Measurements from ENCODE around the gene HDLBP. TPM values are rescaled to one million over a fixed set of nuclear protein-coding genes. Genes with fewer than 3 reads are reported as not detected.

Gene HDLBP
- total RNA-seq, 1 experiment from 2014 or later = 510 TPM

GRCh38 chr2:241334813-241335212 lies 19.3 kb upstream of the HDLBP start:
- H3K36me3 ChIP-seq (ENCODE audit: insufficient read depth, low read length, poor library complexity, severe bottlenecking) = peaks cover 54% of the 10 kb centered on the region
- no peak overlapping the region for H3K27ac ChIP-seq (ENCODE audit: low read depth, low read length, poor library complexity, severe bottlenecking)
- intact Hi-C loops (cut with micrococcal nuclease; ENCODE audit: unreplicated experiment) = no loop called here
- BruUV-seq (replicated peaks) = no TSS peak
- ChIA-PET POLR2A (ENCODE audit: low non-redundant PET) (no interaction called here), CTCF (no interaction called here)
- H3K4me3 ChIP-seq (ENCODE audit: low read depth, low read length, poor library complexity, severe bottlenecking) = no peak overlapping the region
- no peak for DNase-seq (ENCODE audit: low spot score)
- H3K27me3 ChIP-seq (replicated peaks; ENCODE audit: insufficient read depth, low read depth, low read length, poor library complexity) = no peaks in the 10 kb centered on the region
- no peaks in the 10 kb centered on the region for H3K4me1 ChIP-seq (ENCODE audit: insufficient read depth, low read length, poor library complexity, severe bottlenecking)
- no peaks in the 10 kb centered on the region for H3K9me3 ChIP-seq (ENCODE audit: low read depth, low read length, poor library complexity, severe bottlenecking)
- TF ChIP-seq EZH2 (IDR thresholded peaks at IDR 0.05; ENCODE audit: borderline replicate concordance, low read depth, low read length, poor library complexity, severe bottlenecking) = no peak
- no peak for TF ChIP-seq CTCF (conservative IDR thresholded peaks at IDR 0.05; ENCODE audit: low read depth, low read length)

DNA sequence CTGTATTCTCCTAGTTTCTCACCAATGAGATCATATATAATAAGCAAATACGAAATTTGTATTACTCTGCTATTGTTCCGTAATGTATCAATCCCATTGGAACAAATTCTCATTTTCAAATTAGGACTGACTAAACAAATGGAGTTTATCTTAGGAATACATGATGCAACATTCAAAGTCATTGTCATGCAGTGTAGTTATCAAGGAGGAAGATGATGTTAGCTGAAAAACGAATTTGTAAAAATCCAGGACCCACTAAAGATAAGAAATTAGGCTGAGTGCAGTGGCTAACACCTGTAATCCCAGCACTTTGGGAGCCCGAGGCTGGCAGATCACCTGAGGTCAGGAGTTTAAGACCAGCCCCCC lies 15.1 kb upstream of the HDLBP start:
- no peaks in the 10 kb centered on the region for H3K27me3 ChIP-seq (replicated peaks; ENCODE audit: insufficient read depth, low read depth, low read length, poor library complexity)
- H3K4me1 ChIP-seq (ENCODE audit: insufficient read depth, low read length, poor library complexity, severe bottlenecking) = no peaks in the 10 kb centered on the region
- intact Hi-C loops (cut with micrococcal nuclease; ENCODE audit: unreplicated experiment) = no loop called here
- no peak overlapping the region for H3K27ac ChIP-seq (ENCODE audit: low read depth, low read length, poor library complexity, severe bottlenecking)
- ChIA-PET CTCF (no interaction called here), POLR2A (ENCODE audit: low non-redundant PET) (no interaction called here)
- H3K36me3 ChIP-seq (ENCODE audit: insufficient read depth, low read length, poor library complexity, severe bottlenecking) = peaks cover 47% of the 10 kb centered on the region
- TF ChIP-seq CTCF (conservative IDR thresholded peaks at IDR 0.05; ENCODE audit: low read depth, low read length) (no peak), EZH2 (IDR thresholded peaks at IDR 0.05; ENCODE audit: borderline replicate concordance, low read depth, low read length, poor library complexity, severe bottlenecking) (no peak)
- no TSS peak for BruUV-seq (replicated peaks)
- no peaks in the 10 kb centered on the region for H3K9me3 ChIP-seq (ENCODE audit: low read depth, low read length, poor library complexity, severe bottlenecking)
- H3K4me3 ChIP-seq (ENCODE audit: low read depth, low read length, poor library complexity, severe bottlenecking) = no peak overlapping the region
- no peak for DNase-seq (ENCODE audit: low spot score)

GRCh38 chr2:241329669-241330615 lies 14.5 kb upstream of the HDLBP start:
- H3K27me3 ChIP-seq (replicated peaks; ENCODE audit: insufficient read depth, low read depth, low read length, poor library complexity) = no peaks in the 10 kb centered on the region
- POLR2A ChIA-PET (ENCODE audit: low non-redundant PET) = no interaction called here
- intact Hi-C loops (cut with micrococcal nuclease; ENCODE audit: unreplicated experiment) = no loop called here
- no TSS peak for BruUV-seq (replicated peaks)
- H3K36me3 ChIP-seq (ENCODE audit: insufficient read depth, low read length, poor library complexity, severe bottlenecking) = peaks cover 47% of the 10 kb centered on the region
- no peak for TF ChIP-seq CTCF (conservative IDR thresholded peaks at IDR 0.05; ENCODE audit: low read depth, low read length)
- no peak for TF ChIP-seq EZH2 (IDR thresholded peaks at IDR 0.05; ENCODE audit: borderline replicate concordance, low read depth, low read length, poor library complexity, severe bottlenecking)
- H3K9me3 ChIP-seq (ENCODE audit: low read depth, low read length, poor library complexity, severe bottlenecking) = no peaks in the 10 kb centered on the region
- no peaks in the 10 kb centered on the region for H3K4me1 ChIP-seq (ENCODE audit: insufficient read depth, low read length, poor library complexity, severe bottlenecking)
- H3K4me3 ChIP-seq (ENCODE audit: low read depth, low read length, poor library complexity, severe bottlenecking) = no peak overlapping the region
- CTCF ChIA-PET = no interaction called here
- DNase-seq (ENCODE audit: low spot score) = no peak
- H3K27ac ChIP-seq (ENCODE audit: low read depth, low read length, poor library complexity, severe bottlenecking) = no peak overlapping the region
